IMR-90 (cell line): ENCODE results near the gene MYT1. TPM values are rescaled to one million over a fixed set of nuclear protein-coding genes. Genes with fewer than 3 reads are reported as not detected.

Source experiments
- ATAC-seq: fragments of 200-7000 bp; cut with Tn5 transposase; 2 replicates; pipeline ENCODE4 v1.9.1; 2020; ENCODE audit warnings: low read depth, mild to moderate bottlenecking, moderate library complexity
- BruUV-seq: library from RNA; stranded (reverse); fragments of 400-500 nt; replicated peaks from 2 replicates; lab custom pipeline; 2021; lab: Mats Ljungman, UMichigan
- CTCF ChIA-PET: fragments of 300-600 bp; formaldehyde crosslinking; extraction: SDS; loops from one replicate; lab custom pipeline; 2021; ENCODE audit warnings: antibody characterized with exemption; lab: Yijun Ruan, JAX
- POLR2A ChIA-PET: fragments of 300-600 bp; sonication (Branson Sonifier 250); formaldehyde crosslinking; loops from one replicate; lab custom pipeline; 2022; ENCODE audit warnings: antibody characterized with exemption; ENCODE audit not compliant: unreplicated experiment; lab: Charles Lee
- DNase-seq: peaks from one replicate; pipeline ENCODE4 v3.0.0; 2013
- H2AFZ ChIP-seq: replicated peaks from 2 replicates; pipeline ENCODE3; 2013; ENCODE audit warnings: low read length, mild to moderate bottlenecking; ENCODE audit not compliant: poor library complexity
- H2AK5ac ChIP-seq: 2 replicates; pipeline ENCODE4 v1.6.1; 2013; ENCODE audit warnings: low read depth, low read length, inconsistent platforms
- H2AK9ac ChIP-seq: replicated peaks from 2 replicates; pipeline ENCODE3; 2013; ENCODE audit warnings: mild to moderate bottlenecking, low read depth, low read length, moderate library complexity; ENCODE audit not compliant: poor library complexity
- H2BK120ac ChIP-seq: 2 replicates; pipeline ENCODE4 v1.6.1; 2013; ENCODE audit warnings: low read depth, low read length, inconsistent platforms
- H2BK15ac ChIP-seq: 3 replicates; pipeline ENCODE4 v1.6.1; 2013; ENCODE audit warnings: low read depth, low read length, inconsistent platforms
- H2BK20ac ChIP-seq: 2 replicates; pipeline ENCODE4 v1.6.1; 2013; ENCODE audit warnings: low read depth, mild to moderate bottlenecking, inconsistent platforms, low read length, moderate library complexity
- H2BK5ac ChIP-seq: 2 replicates; pipeline ENCODE4 v1.6.1; 2013; ENCODE audit warnings: mild to moderate bottlenecking, low read depth, low read length, inconsistent platforms; ENCODE audit not compliant: poor library complexity, severe bottlenecking
- H3K14ac ChIP-seq: replicated peaks from 2 replicates; pipeline ENCODE4 v1.6.1; 2013; ENCODE audit warnings: low read depth, low read length, inconsistent platforms
- H3K18ac ChIP-seq: 2 replicates; pipeline ENCODE4 v1.6.1; 2013; ENCODE audit warnings: low read depth, low read length, control low read depth
- H3K23ac ChIP-seq: 2 replicates; pipeline ENCODE4 v1.6.1; 2013; ENCODE audit warnings: low read depth, low read length, inconsistent platforms
- H3K27ac ChIP-seq: 2 replicates; pipeline ENCODE4 v1.5.1; 2013; ENCODE audit warnings: mild to moderate bottlenecking, control low read depth, low read length; ENCODE audit not compliant: insufficient read depth
- H3K27me3 ChIP-seq: 2 replicates; pipeline ENCODE4 v1.6.1; 2013; ENCODE audit warnings: low read length; ENCODE audit not compliant: control insufficient read depth, insufficient read depth
- H3K36me3 ChIP-seq: 2 replicates; pipeline ENCODE4 v1.6.1; 2013; ENCODE audit warnings: low read length, mixed read lengths; ENCODE audit not compliant: control insufficient read depth, insufficient read depth
- H3K4ac ChIP-seq: 2 replicates; pipeline ENCODE4 v1.6.1; 2013; ENCODE audit warnings: low read depth, low read length, inconsistent platforms
- H3K4me1 ChIP-seq: 2 replicates; pipeline ENCODE4 v1.6.1; 2013; ENCODE audit warnings: low read length, mixed read lengths; ENCODE audit not compliant: control insufficient read depth, insufficient read depth
- H3K4me2 ChIP-seq: 2 replicates; pipeline ENCODE4 v1.6.1; 2013; ENCODE audit warnings: low read depth, mild to moderate bottlenecking, control low read depth, low read length, moderate library complexity
- H3K4me3 ChIP-seq: 2 replicates; pipeline ENCODE4 v1.5.1; 2013; ENCODE audit warnings: low read depth, mild to moderate bottlenecking, control low read depth, low read length, moderate library complexity; ENCODE audit not compliant: insufficient read depth
- H3K56ac ChIP-seq: 2 replicates; pipeline ENCODE4 v1.6.1; 2013; ENCODE audit warnings: low read length, inconsistent platforms; ENCODE audit not compliant: insufficient read depth; ENCODE audit errors: extremely low read depth
- H3K79me1 ChIP-seq, 2 experiments: 2 replicates each; pipeline ENCODE4 v1.6.1; 2013; ENCODE audit warnings: low read length in 2 of 2, inconsistent platforms in 1 of 2, low read depth in 1 of 2
- H3K9ac ChIP-seq: 2 replicates; pipeline ENCODE4 v1.6.1; 2013; ENCODE audit warnings: low read depth, low read length, control low read depth
- H3K9me1 ChIP-seq: 2 replicates; pipeline ENCODE4 v1.6.1; 2013; ENCODE audit warnings: low read length, inconsistent platforms; ENCODE audit not compliant: insufficient read depth
- H3K9me3 ChIP-seq: 2 replicates; pipeline ENCODE4 v1.6.1; 2013; ENCODE audit warnings: low read length; ENCODE audit not compliant: control insufficient read depth, insufficient read depth
- H4K20me1 ChIP-seq: 2 replicates; pipeline ENCODE4 v1.6.1; 2013; ENCODE audit warnings: low read length, inconsistent platforms; ENCODE audit not compliant: insufficient read depth
- H4K5ac ChIP-seq: 2 replicates; pipeline ENCODE4 v1.6.1; 2013; ENCODE audit warnings: mild to moderate bottlenecking, low read depth, low read length, control low read depth
- H4K8ac ChIP-seq, 2 experiments: 2 replicates each; pipeline ENCODE4 v1.6.1; 2013; ENCODE audit warnings: low read depth in 2 of 2, low read length in 2 of 2, control low read depth in 1 of 2, inconsistent platforms in 1 of 2
- H4K91ac ChIP-seq: 2 replicates; pipeline ENCODE4 v1.6.1; 2013; ENCODE audit warnings: low read depth, low read length, inconsistent platforms; ENCODE audit not compliant: insufficient read depth
- BHLHE40 ChIP-seq: fragments of 150-350 bp; IDR thresholded peaks from 2 replicates; pipeline ENCODE4 v1.6.1; 2016; ENCODE audit warnings: mild to moderate bottlenecking, low read depth, low read length
- CHD1 ChIP-seq: IDR thresholded peaks from 2 replicates; pipeline ENCODE4 v1.6.1; 2012; ENCODE audit warnings: low read depth, low read length, improper control_type of control experiment
- FOS ChIP-seq: fragments of 150-350 bp; IDR thresholded peaks from 2 replicates; pipeline ENCODE4 v1.6.1; 2016; ENCODE audit warnings: low read depth, low read length
- MAFK ChIP-seq: IDR thresholded peaks from 2 replicates; pipeline ENCODE4 v1.6.1; 2012; ENCODE audit warnings: low read depth, low read length, improper control_type of control experiment
- MXI1 ChIP-seq: IDR thresholded peaks from 2 replicates; pipeline ENCODE4 v1.6.1; 2012; ENCODE audit warnings: low read depth, mild to moderate bottlenecking, low read length, moderate library complexity, borderline replicate concordance
- NFE2L2 ChIP-seq: fragments of 150-350 bp; IDR thresholded peaks from 2 replicates; pipeline ENCODE4 v1.6.1; 2016; ENCODE audit warnings: low read depth, mild to moderate bottlenecking, low read length
- POLR2A ChIP-seq: IDR thresholded peaks from 2 replicates; pipeline ENCODE4 v1.6.1; 2012; ENCODE audit warnings: mild to moderate bottlenecking, low read depth, low read length
- RAD21 ChIP-seq: IDR thresholded peaks from 2 replicates; pipeline ENCODE4 v1.6.1; 2012; ENCODE audit warnings: low read length, improper control_type of control experiment
- RCOR1 ChIP-seq: IDR thresholded peaks from 2 replicates; pipeline ENCODE4 v1.6.1; 2012; ENCODE audit warnings: mild to moderate bottlenecking, low read length, improper control_type of control experiment; ENCODE audit not compliant: insufficient replicate concordance
- RFX5 ChIP-seq: IDR thresholded peaks from 2 replicates; pipeline ENCODE4 v1.8.0; 2012; ENCODE audit warnings: low read depth, mild to moderate bottlenecking, low read length, moderate library complexity
- SMC3 ChIP-seq: fragments of 150-350 bp; IDR thresholded peaks from 2 replicates; pipeline ENCODE4 v1.6.1; 2016; ENCODE audit warnings: low read depth, mild to moderate bottlenecking, antibody characterized with exemption, low read length, moderate library complexity
- WGBS, 2 experiments: methylation state at CpG; one replicate each; pipeline versions ENCODE4 v1.1.5 to v1.1.7; 2013; ENCODE audit warnings: missing lambda C conversion rate in 2 of 2; ENCODE audit not compliant: insufficient read length in 1 of 2; ENCODE audit errors: extremely low coverage in 2 of 2; 5-methylcytosine and 5-hydroxymethylcytosine counted together
- dilution Hi-C: fragments of 300-500 bp; cut with HindIII; formaldehyde crosslinking; loops from one replicate; pipeline ENCODE4 v1.14.3; 2018; ENCODE audit warnings: low sequenced_read_pairs; ENCODE audit not compliant: unreplicated experiment
- in situ Hi-C: fragments of 300-500 bp; cut with MboI; formaldehyde crosslinking; loops from 3 replicates; pipeline ENCODE4 v1.14.3; 2019; ENCODE audit warnings: low sequenced_read_pairs, inconsistent platforms, mixed read lengths
- intact Hi-C: fragments of 100-400 bp; cut with micrococcal nuclease; formaldehyde crosslinking; loops from 2 replicates; pipeline ENCODE4 v1.10.0; 2022
- polyA plus RNA-seq, 3 experiments: library from polyadenylated mRNA; depleted of rRNA; stranded (reverse); fragments of >200 nt; gene quantifications; 2 replicates each; pipeline ENCODE4 v1.2.3, GENCODE V29; 2012; ENCODE audit warnings: low replicate concordance in 1 of 3
- total RNA-seq: library from RNA; depleted of rRNA; stranded (reverse); fragments of >200 nt; gene quantifications from 2 replicates; pipeline ENCODE4 v1.2.3, GENCODE V29; 2012
- TF ChIP-seq, protein P1 (sequence below): conservative IDR thresholded peaks from 2 replicates; pipeline ENCODE4 v1.5.1; 2012; ENCODE audit warnings: mild to moderate bottlenecking, low read depth, low read length, improper control_type of control experiment
- TF ChIP-seq, protein P2 (sequence below): fragments of 150-350 bp; IDR thresholded peaks from 2 replicates; pipeline ENCODE4 v1.6.1; 2016; ENCODE audit warnings: low read depth, mild to moderate bottlenecking, low read length, moderate library complexity, borderline replicate concordance
- TF ChIP-seq, protein P3 (sequence below): fragments of 150-350 bp; IDR thresholded peaks from 2 replicates; pipeline ENCODE4 v1.6.1; 2017; ENCODE audit warnings: mild to moderate bottlenecking, antibody characterized with exemption, low read length, low read depth

The MYT1 gene
- total and polyA plus RNA-seq, 2 of the 4 experiments (the other 2 are of a cell fraction), result not detected

DNA sequence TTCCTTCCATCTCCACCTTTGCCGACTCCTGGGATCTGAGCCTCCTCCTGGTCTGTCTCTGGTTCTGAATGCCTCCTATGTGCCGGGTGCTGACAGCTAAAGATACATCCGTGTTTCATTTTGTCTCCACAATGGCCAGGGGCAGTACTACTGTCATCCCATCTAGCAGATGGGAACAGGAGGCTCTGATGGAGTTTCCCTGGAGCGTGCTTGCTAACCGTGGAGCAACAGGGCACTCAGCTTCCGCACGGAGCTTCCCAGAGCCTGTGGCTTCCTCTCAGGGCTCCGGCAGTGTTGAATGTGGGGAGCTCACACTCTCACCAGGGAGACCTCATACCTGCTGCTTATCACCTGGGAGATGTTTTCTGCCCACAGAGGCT is 45.0 kb upstream of the MYT1 start:
- Histone ChIP-seq H2BK120ac (no peak overlapping the region), H3K18ac (no peak overlapping the region), H2BK15ac (no peak overlapping the region), H2BK20ac (no peak overlapping the region), H2AK5ac (no peak overlapping the region), H3K79me1 (no peaks in the 10 kb centered on the region), H3K9me1 (no peaks in the 10 kb centered on the region), H3K9me3 (no peaks in the 10 kb centered on the region), H3K56ac (no peak overlapping the region), H3K27me3 (peaks cover 32% of the 10 kb centered on the region), H2BK5ac (no peak overlapping the region), H3K14ac (no peak overlapping the region), H4K91ac (no peak overlapping the region), H4K5ac (no peak overlapping the region), H4K20me1 (no peaks in the 10 kb centered on the region), H3K4me2 (no peak overlapping the region), H3K27ac (no peak overlapping the region), H2AK9ac (no peak overlapping the region), H3K36me3 (no peaks in the 10 kb centered on the region), H3K4me3 (no peak overlapping the region), H4K8ac (no peak overlapping the region), H3K23ac (no peak overlapping the region), H2AFZ (no peak overlapping the region), H3K4me1 (no peaks in the 10 kb centered on the region), H3K4ac (no peak overlapping the region), H3K9ac (no peak overlapping the region)
- DNase-seq (no peak), ATAC-seq (no peak)
- in situ Hi-C loops, result no loop called here
- intact Hi-C loops, result no loop called here
- 60% methylated on average over 1 of the region's 8 CpGs; no CpG with 5 or more reads in 1 of the 2 experiments for WGBS, 2 experiments
- ChIA-PET CTCF (interaction anchor here (1.8 to 2.0 kb wide), 2 partner anchors 36 to 80 kb away, joined by 6 to 8 read pairs; no protein-coding TSS in a partner anchor), POLR2A (no interaction called here)
- TF ChIP-seq, protein P1, sequence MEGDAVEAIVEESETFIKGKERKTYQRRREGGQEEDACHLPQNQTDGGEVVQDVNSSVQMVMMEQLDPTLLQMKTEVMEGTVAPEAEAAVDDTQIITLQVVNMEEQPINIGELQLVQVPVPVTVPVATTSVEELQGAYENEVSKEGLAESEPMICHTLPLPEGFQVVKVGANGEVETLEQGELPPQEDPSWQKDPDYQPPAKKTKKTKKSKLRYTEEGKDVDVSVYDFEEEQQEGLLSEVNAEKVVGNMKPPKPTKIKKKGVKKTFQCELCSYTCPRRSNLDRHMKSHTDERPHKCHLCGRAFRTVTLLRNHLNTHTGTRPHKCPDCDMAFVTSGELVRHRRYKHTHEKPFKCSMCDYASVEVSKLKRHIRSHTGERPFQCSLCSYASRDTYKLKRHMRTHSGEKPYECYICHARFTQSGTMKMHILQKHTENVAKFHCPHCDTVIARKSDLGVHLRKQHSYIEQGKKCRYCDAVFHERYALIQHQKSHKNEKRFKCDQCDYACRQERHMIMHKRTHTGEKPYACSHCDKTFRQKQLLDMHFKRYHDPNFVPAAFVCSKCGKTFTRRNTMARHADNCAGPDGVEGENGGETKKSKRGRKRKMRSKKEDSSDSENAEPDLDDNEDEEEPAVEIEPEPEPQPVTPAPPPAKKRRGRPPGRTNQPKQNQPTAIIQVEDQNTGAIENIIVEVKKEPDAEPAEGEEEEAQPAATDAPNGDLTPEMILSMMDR, result no peak
- TF ChIP-seq SMC3 (no peak), RAD21 (no peak), NFE2L2 (no peak), FOS (no peak), CHD1 (no peak), RCOR1 (no peak), RFX5 (no peak), MXI1 (no peak), POLR2A (no peak), MAFK (no peak), BHLHE40 (no peak)
- TF ChIP-seq, protein P2, sequence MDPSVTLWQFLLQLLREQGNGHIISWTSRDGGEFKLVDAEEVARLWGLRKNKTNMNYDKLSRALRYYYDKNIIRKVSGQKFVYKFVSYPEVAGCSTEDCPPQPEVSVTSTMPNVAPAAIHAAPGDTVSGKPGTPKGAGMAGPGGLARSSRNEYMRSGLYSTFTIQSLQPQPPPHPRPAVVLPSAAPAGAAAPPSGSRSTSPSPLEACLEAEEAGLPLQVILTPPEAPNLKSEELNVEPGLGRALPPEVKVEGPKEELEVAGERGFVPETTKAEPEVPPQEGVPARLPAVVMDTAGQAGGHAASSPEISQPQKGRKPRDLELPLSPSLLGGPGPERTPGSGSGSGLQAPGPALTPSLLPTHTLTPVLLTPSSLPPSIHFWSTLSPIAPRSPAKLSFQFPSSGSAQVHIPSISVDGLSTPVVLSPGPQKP, result no peak
- TF ChIP-seq, protein P3, sequence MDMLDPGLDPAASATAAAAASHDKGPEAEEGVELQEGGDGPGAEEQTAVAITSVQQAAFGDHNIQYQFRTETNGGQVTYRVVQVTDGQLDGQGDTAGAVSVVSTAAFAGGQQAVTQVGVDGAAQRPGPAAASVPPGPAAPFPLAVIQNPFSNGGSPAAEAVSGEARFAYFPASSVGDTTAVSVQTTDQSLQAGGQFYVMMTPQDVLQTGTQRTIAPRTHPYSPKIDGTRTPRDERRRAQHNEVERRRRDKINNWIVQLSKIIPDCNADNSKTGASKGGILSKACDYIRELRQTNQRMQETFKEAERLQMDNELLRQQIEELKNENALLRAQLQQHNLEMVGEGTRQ, result no peak
- dilution Hi-C loops, result no loop called here
- BruUV-seq, result no TSS peak
